PC-9 (cell line): ENCODE results near the gene SBSN.

Source experiments
- EZH2 ChIP-seq: fragments of 200-600 bp; sonication (generic); IDR thresholded peaks from 2 replicates; pipeline ENCODE4 v1.8.0; 2017; ENCODE audit warnings: antibody characterized with exemption, low read depth
- TF ChIP-seq, protein P1 (sequence below): fragments of 200-600 bp; sonication (generic); conservative IDR thresholded peaks from 2 replicates; pipeline ENCODE4 v1.6.1; 2017; ENCODE audit warnings: mixed run types, antibody characterized with exemption, mild to moderate bottlenecking, moderate library complexity

DNA sequence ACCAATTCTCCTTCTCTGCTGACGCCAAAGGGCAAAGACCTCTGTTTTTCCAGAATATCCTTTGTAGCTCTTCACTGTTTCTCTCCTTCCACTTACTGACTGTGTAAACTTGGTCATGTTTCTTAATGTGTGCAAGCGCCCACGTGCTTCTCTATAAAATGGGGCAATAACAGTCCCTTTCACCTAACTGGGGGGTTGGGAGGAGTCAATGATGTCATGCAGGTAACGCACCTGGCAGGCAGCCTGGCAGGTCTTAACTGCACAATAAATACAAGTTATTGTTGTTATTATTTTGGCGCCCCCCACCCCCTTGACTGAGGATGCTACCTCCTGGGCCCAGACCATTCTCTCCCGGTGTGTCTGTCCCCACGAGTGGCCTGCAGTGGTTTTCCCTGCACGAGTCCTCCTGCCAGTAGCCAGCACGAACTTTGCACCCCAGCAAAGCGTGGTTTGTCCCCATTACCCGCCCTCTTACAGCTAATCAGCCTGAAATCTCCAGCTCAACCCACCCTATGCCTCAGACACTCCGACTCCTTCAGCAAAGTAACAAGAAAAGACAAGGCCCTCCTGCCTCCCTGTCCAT, 5.3 kb downstream of the SBSN start:
- TF ChIP-seq, protein P1, sequence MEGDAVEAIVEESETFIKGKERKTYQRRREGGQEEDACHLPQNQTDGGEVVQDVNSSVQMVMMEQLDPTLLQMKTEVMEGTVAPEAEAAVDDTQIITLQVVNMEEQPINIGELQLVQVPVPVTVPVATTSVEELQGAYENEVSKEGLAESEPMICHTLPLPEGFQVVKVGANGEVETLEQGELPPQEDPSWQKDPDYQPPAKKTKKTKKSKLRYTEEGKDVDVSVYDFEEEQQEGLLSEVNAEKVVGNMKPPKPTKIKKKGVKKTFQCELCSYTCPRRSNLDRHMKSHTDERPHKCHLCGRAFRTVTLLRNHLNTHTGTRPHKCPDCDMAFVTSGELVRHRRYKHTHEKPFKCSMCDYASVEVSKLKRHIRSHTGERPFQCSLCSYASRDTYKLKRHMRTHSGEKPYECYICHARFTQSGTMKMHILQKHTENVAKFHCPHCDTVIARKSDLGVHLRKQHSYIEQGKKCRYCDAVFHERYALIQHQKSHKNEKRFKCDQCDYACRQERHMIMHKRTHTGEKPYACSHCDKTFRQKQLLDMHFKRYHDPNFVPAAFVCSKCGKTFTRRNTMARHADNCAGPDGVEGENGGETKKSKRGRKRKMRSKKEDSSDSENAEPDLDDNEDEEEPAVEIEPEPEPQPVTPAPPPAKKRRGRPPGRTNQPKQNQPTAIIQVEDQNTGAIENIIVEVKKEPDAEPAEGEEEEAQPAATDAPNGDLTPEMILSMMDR: no peak
- TF ChIP-seq EZH2: no peak
